Muscle layer of duodenum (tissue), 2 donors: ENCODE measurements around the gene BPIFA2.

Experiments
- H3K27ac ChIP-seq: one replicate; pipeline ENCODE4 v1.7.0; 2013; ENCODE audit warnings: mild to moderate bottlenecking, low read length
- H3K27me3 ChIP-seq: one replicate; pipeline ENCODE4 v1.7.0; 2013; ENCODE audit warnings: low read depth, mild to moderate bottlenecking, control low read depth, low read length
- H3K36me3 ChIP-seq, 2 donors: one replicate each; pipeline ENCODE4 v1.7.0; 2013; ENCODE audit warnings: low read length in 2 of 2, control low read depth in 1 of 2, mild to moderate bottlenecking in 1 of 2; ENCODE audit not compliant: insufficient read depth in 2 of 2, control insufficient read depth in 1 of 2
- H3K4me1 ChIP-seq, 2 donors: one replicate each; pipeline ENCODE4 v1.7.0; 2013; ENCODE audit warnings: low read length in 2 of 2, mild to moderate bottlenecking in 2 of 2, control low read depth in 1 of 2, moderate library complexity in 1 of 2; ENCODE audit not compliant: insufficient read depth in 2 of 2, control insufficient read depth in 1 of 2
- H3K4me3 ChIP-seq, 2 donors: one replicate each; pipeline ENCODE4 v1.7.0; 2013; ENCODE audit warnings: low read length in 2 of 2, low read depth in 1 of 2, mild to moderate bottlenecking in 1 of 2
- H3K9me3 ChIP-seq, 2 donors: one replicate each; pipeline ENCODE4 v1.7.0; 2013; ENCODE audit warnings: low read length in 2 of 2, control low read depth in 1 of 2, mild to moderate bottlenecking in 1 of 2; ENCODE audit not compliant: control insufficient read depth in 1 of 2
- donor health status: healthy.

Gene BPIFA2

GRCh38 chr20:33203444-33203843 lies 35.5 kb downstream of the BPIFA2 start:
- no peaks in the 10 kb centered on the region for H3K9me3 ChIP-seq
- H3K4me1 ChIP-seq = no peaks in the 10 kb centered on the region
- H3K27ac ChIP-seq = no peak overlapping the region
- H3K4me3 ChIP-seq = no peak overlapping the region
- no peaks in the 10 kb centered on the region for H3K36me3 ChIP-seq
- peaks cover 4% of the 10 kb centered on the region for H3K27me3 ChIP-seq

- no peaks in the 10 kb centered on the region for H3K4me1 ChIP-seq
- H3K27me3 ChIP-seq = no peaks in the 10 kb centered on the region
- no peak overlapping the region for H3K27ac ChIP-seq
- H3K9me3 ChIP-seq = peaks cover 0 to 2% of the 10 kb centered on the region in 2 donors
- no peaks in the 10 kb centered on the region for H3K36me3 ChIP-seq
- H3K4me3 ChIP-seq = no peak overlapping the region
These were observed 41.8 kb downstream of the BPIFA2 start for GRCh38 chr20:33209789-33210188.

GRCh38 chr20:33210371-33210770 lies 42.4 kb downstream of the BPIFA2 start:
- no peaks in the 10 kb centered on the region for H3K27me3 ChIP-seq
- no peaks in the 10 kb centered on the region for H3K36me3 ChIP-seq

GRCh38 chr20:33211817-33212424 lies 44.0 kb downstream of the BPIFA2 start:
- Histone ChIP-seq H3K27ac (no peak overlapping the region), H3K27me3 (no peaks in the 10 kb centered on the region), H3K4me3 (no peak overlapping the region), H3K36me3 (no peaks in the 10 kb centered on the region), H3K4me1 (no peaks in the 10 kb centered on the region), H3K9me3 (peaks cover 0 to 2% of the 10 kb centered on the region in 2 donors)

More at GRCh38 chr20:33210371-33210770, 42.4 kb downstream of the BPIFA2 start:
- Histone ChIP-seq H3K4me3 (no peak overlapping the region), H3K9me3 (peaks cover 0 to 2% of the 10 kb centered on the region in 2 donors), H3K27ac (no peak overlapping the region), H3K4me1 (no peaks in the 10 kb centered on the region)

- Histone ChIP-seq H3K27me3 (no peaks in the 10 kb centered on the region), H3K36me3 (no peaks in the 10 kb centered on the region), H3K4me1 (no peaks in the 10 kb centered on the region), H3K9me3 (no peaks in the 10 kb centered on the region), H3K27ac (no peak within 1 kb of the TSS), H3K4me3 (no peak within 1 kb of the TSS)
These were observed 49.1 kb downstream of the BPIFA2 start, which contains the start of gene BPIFA3 for GRCh38 chr20:33217052-33217451. Gene BPIFA3, plus strand, starts transcription at chr20:33217352. Its CDS starts 185 bp downstream, at chr20:33217537.

- no peak overlapping the region for H3K4me3 ChIP-seq
- no peaks in the 10 kb centered on the region for H3K36me3 ChIP-seq
- H3K4me1 ChIP-seq = no peaks in the 10 kb centered on the region
- no peaks in the 10 kb centered on the region for H3K27me3 ChIP-seq
- H3K27ac ChIP-seq = no peak overlapping the region
- H3K9me3 ChIP-seq = no peaks in the 10 kb centered on the region
These were observed 56.4 kb downstream of the BPIFA2 start for GRCh38 chr20:33224399-33224798.

- H3K27ac ChIP-seq = no peak overlapping the region
- no peaks in the 10 kb centered on the region for H3K9me3 ChIP-seq
- no peaks in the 10 kb centered on the region for H3K4me1 ChIP-seq
- no peaks in the 10 kb centered on the region for H3K36me3 ChIP-seq
- H3K4me3 ChIP-seq = no peak overlapping the region
- no peaks in the 10 kb centered on the region for H3K27me3 ChIP-seq
These were observed 61.9 kb downstream of the BPIFA2 start for GRCh38 chr20:33229843-33230242.
